NCI-H1930 (cell line): ENCODE measurements around the gene SCGB2B2.
"Not testable (repeated sequence)": the region's sequence is repeated elsewhere in the genome, so short reads cannot be mapped to it uniquely, and the experiment has no call there.

ENCODE experiments used
- DNase-seq, 2 experiments: peaks; one replicate each; lab custom pipeline; 2025; lab: John Stamatoyannopoulos, UW

SCGB2B2 gene

DNA sequence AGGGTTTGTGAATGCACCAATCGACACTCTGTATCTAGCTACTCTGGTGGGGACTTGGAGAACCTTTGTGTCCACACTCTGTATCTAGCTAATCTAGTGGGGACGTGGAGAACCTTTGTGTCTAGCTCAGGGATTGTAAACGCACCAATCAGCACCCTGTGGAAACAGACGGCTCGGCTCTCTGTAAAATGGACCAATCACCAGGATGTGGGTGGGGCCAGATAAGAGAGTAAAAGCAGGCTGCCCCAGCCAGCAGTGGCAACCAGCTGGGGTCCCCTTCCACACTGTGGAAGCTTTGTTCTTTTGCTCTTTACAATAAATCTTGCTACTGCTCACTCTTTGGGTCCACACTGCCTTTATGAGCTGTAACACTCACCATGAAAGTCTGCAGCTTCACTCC is 8.3 kb downstream of the SCGB2B2 start:
- peak; percentile 19 to 55 for DNase-seq

DNA sequence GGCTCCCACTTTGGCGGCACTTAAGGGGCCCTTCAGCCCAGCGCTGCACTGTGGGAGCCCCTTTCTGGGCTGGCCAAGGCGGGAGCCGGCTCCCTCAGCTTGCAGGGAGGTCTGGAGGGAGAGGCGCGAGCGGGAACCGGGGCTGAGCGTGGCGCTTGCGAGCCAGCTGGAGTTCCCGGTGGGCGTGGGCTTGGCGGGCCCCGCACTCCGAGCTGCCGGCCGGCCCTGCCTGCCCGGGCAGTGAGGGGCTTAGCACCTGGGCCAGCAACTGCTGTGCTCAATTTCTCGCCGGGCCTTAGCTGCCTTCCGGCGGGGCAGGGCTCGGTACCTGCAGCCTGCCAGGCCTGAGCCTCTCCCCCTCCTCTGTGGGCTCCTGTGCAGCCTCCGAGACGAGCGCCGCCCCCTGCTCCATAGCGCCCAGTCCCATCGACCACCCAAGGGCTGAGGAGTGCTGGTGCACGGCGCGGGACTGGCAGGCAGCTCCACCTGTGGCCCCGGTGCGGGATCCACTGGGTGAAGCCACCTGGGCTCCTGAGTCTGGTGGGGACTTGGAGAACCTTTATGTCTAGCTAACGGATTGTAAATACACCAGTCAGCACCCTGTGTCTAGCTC is 8.8 kb downstream of the SCGB2B2 start:
- not testable (repeated sequence) for DNase-seq

DNA sequence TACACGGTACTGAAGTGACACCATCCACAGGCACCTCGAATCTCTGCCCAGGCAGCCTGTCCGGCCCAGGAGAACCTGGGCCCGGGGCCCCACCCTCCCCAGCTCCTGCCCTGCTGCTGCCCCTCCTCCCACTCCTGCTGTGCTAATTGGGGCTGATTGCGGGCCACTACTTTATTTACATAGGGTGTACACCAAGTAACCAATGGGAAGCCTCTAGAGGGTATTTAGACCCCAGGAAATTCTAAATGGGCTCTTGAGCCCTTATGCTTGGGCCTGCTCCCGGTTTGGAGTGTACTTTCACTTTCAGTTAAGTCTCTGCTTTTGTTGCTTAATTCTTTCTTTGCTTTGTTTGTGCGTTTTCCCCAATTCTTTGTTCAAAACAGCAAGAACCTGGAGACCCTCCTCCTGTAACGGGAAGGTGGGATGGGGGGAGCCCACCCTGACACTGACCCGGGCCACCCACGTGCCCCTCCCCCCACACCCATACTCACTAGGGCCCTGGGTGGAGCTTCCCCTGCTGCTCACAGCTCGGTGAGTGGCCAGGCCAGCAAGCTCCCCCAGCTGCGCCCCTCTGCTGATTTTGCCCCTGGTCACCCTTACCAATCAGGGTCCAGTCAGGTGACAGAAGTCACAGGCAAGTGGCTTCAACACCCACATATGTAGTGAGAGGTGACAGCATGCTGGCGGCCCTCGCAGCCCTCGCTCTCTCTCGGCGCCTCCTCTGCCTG is 9.4 kb downstream of the SCGB2B2 start:
- DNase-seq: no peak

DNA sequence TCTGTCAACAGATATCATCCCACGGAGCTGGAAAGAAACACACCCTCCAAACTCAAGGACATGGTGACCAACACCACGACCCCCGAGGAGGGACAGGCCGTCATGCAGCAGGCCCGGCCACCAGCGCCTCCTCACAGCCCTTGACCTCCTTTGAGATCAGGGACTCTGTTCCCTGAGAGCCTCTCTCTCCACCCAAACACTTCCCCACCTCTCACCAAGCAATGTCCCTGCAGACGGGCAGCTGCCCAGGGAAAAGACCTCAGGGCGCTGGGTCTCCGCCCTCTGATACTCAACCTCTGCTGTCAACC is 10.0 kb downstream of the SCGB2B2 start:
- DNase-seq: no peak

DNA sequence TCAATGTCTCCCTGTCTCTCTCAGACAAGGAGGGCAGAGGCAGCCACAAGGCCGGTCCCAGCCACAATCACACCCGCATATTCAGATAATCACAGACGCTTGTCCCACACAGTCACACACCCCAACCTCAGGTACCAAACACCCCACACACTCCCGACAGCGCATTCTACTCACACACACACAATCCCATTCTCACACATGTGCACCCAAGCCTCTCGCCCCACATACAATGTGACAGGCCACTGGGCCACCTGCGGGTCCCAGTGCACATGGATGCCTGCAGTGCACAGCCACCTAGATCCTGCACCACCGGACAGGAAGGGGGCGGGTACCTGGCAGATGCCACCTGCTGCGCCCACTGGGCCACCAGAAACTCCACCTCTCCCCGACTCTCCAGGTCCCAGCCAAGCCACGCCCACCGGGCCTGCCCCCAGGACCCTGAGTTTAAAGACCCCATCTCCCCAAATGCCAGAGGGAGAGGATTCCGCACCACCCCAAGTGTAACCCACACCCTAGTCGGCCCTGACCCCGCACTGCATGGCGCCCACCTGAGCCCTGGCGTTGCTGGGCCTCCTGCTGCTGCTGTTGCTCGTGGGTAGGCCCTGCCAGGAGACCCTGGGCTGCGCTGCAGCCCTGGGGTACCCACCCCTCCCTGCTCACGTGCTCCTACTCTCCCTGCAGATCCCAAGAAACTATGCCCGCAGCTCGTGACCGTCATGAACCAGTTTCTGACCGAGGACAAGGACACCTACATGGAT is 10.6 kb downstream of the SCGB2B2 start:
- DNase-seq: no peak

DNA sequence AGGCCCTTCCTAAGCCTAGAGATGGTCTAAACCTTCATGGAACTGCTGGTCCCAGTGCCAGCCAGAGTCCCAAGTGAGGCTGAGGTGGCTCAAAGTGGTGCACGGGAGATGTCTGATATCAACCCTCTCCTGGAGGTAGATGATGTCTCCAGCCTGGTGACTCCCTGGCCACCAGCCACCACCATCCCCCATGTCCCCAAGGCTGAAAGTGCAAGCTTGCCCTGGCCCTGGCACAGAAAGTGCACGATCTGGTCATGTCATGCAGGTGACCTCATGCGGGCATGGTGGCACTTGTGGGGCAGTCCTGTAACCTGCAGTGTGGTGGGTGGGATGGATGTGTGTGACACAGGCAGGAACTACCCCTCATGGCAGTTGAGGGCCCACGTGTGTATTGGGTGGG is 11.7 kb downstream of the SCGB2B2 start:
- DNase-seq: not testable (repeated sequence)

DNA sequence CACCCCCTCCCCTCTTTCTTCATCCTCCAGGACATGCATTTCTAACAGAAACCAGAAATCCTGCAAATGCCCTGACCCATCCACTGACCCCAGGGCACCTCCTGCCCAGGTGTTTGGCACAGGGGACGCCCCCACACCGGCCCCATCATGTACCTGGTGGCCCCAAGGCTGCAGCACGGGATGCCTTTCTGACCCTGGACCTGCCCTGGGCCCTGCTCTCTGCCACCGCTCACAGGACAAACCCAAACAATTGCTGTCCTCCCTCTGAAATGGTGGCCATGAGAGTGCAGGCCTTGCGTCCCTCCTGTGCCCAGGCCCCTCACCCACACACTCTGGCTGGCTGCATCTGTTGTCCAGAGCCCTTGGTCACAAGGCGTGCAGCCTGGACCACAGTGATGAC is 12.1 kb downstream of the SCGB2B2 start:
- no peak for DNase-seq

DNA sequence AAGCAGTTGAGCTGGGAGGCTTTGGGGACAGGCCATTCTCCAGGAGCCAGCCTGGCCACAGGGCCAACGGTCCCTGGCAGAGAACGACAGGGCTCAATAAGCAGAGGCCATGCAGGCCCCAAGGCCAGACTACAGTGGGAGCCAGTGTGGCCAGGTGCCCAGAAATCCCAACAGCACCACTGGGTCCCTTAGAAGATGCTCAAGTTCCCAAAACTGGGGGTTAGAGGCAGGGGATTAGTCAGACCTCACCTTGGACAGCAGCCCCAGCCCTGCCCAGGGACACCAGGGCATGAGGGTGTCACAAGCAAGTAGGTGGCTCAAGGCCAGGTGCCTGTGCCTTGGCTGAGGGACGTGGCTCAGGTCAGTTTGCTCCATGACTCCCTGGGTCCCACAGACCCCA is 12.8 kb downstream of the SCGB2B2 start:
- DNase-seq: no peak

DNA sequence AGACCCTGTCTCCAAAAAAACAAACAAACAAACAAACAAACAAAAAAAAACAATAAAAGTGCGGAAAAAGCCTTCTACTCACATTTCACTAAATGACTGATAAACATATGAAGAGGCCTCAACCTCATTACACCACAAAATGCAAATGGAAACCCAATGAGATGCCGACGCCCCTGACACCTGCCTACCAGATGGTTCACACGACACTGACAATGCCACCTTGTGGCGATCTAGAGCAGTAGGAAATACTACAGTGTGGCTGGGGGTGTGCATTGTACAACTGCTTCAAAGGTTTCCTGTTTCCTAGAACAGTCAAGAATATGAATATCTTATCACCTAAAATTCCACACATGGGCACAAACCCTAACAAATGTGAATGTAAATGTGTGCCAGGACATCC is 14.0 kb downstream of the SCGB2B2 start:
- peak; percentile 36 to 43 for DNase-seq

DNA sequence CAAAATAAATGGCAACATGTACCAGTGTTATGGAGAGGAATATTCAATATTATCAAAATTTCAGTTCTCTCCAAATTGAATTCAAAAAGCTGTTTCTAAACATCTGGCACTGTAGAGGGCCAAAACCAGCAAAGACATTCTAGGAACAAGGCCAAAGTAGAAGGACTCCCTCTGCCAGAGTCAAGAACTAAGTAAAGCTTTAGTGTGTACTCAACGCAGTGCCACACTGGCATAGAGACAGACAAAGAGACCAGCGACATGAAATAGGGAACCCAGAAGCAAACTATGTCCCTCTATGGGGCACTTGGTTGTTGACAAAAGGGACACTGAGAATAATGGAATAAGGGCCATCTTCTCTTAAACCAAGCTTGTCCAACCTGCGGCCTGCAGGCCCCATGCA is 15.6 kb downstream of the SCGB2B2 start:
- DNase-seq: no peak

DNA sequence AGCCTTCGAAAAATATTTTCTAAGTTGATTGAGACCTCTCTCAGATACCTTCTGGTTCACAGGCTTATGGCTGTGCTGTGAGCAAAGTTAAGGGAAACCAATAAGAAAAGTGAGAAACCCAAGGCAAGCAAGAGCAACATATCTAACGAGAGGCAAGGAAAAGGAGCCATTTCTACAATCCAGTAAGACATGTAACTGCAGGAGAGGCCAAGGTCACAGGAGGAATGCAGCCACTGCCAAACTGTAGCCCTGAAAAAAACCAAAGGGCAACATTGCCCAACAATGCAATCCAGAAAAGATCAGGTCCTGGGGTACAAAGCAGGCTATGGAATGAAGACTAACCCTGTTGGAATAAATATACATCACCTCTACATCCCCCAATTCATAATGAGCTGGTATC is 21.3 kb downstream of the SCGB2B2 start:
- no peak for DNase-seq

DNA sequence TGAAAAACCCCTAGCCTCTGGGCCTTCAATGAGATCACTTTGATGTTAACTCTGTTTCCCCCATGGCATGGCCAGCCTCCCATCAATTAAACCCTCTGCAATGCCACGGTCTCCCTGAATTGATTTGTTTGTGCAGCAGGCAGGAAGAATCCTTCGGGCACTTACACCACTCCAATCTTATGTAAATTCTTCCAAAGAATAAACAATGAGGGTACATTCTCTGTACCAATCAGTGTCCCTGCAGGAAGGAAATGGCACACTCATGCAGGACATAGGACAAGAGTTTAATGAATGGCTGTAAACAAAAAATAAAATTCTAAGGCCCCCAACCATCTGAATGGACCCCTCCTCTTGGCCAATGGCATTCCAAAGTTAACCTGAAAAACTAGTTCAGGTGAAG is 22.2 kb downstream of the SCGB2B2 start:
- DNase-seq: no peak

DNA sequence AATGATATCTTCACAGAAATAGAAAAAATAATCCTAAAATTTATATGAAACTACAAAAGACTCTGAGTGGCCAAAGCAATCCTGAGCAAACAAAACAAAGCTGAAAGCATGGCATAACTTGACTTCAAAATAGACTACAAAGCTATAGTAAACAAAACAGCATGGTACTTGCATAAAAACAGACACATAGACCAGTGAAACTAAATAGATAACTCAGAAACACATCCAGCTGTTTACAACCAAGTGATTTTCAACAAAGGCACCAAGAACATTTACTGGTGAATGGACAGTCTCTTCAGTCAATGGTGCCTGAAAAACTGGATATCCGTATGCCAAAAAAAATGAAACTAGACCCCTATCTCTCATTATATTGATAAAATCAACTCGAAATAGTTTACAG is 25.2 kb downstream of the SCGB2B2 start:
- DNase-seq: no peak

DNA sequence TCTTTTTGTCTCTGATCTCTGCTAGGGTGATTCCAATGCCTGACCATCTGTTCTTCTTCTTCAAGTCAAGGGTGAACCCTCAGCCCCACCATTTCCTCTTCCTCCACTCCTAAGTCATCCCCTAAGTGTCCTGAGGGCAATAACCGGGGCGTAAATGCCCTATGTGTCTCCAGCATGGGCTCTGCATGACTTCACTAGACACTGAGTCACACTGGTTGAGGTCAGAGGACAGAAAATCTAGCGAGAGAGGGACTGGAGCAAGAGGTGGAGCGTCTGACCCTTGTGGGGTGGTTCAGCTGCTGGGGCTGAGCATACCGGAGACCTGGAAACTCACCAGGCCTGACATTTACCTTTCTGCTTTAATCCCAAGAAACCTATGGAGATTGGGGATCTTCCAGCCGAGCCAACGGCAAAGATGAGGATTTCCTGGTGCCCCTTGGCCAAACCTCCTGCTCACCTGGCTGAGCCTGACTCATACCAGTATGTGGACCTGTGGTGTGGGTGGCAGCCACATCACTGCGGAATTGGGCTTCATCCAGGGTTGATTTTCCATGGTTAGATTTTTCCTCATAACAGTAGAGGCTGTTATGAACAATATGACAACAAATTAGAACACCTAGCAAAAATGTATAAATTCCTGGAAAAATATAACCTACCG is 26.9 kb downstream of the SCGB2B2 start:
- DNase-seq: no peak

DNA sequence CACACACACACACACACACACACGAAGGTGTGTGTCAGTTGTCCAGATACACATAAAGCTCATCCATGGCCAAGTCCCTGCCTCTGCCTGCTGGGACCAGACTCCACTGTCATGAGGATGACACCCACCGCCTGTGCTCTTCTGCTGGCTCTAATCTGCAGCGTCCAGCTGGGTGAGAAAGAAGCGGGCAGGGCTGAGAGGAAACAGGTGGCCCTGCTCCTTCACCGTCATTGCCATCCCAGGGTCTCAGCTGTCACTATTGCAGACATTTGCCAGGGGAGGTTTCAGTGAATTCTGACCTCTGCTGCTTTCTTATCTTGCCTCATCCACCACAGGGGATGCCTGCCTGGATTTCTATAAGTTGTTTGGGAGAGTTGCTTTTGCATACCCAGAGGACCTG is 31.4 kb downstream of the SCGB2B2 start:
- no peak for DNase-seq

DNA sequence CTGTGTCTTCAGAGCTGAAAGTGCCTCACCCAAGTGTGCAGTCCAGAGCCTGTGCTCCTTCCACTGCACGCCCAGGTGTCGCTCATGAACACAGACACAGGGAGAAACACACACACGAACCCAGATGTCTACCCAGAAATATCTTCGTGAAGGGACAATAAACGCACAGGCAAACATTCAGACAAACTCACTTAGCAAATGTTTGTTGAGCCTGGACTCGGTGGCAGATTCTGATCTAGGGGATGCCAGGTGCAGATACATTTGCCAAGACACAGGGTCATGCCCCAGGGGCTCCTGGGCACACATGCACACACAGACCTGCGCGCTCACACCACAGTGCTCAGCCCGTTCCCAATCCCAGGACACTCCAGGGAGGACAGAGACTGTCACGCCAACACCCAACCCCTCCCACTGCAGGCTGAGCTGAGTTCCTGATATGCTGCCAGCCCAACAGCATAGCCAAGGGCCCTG is 31.9 kb downstream of the SCGB2B2 start:
- DNase-seq: no peak

DNA sequence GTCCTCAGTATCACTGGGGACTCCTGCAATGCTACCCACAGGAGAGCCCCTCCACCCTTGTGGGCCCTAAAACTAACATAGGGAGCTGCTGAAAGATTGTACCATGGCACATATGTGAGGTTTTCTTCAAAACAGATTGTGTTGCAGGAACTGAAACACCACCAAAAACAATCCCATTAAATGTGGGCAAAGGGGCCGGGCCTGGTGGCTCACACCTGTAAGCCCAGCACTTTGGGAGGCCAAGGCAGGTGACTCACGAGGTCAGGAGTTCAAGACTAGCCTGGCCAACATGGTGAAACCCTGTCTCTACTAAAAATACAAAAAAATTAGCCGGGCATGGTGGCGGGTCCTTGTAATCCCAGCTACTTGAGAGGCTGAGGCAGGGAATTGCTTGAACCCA is 34.7 kb downstream of the SCGB2B2 start:
- no peak for DNase-seq

DNA sequence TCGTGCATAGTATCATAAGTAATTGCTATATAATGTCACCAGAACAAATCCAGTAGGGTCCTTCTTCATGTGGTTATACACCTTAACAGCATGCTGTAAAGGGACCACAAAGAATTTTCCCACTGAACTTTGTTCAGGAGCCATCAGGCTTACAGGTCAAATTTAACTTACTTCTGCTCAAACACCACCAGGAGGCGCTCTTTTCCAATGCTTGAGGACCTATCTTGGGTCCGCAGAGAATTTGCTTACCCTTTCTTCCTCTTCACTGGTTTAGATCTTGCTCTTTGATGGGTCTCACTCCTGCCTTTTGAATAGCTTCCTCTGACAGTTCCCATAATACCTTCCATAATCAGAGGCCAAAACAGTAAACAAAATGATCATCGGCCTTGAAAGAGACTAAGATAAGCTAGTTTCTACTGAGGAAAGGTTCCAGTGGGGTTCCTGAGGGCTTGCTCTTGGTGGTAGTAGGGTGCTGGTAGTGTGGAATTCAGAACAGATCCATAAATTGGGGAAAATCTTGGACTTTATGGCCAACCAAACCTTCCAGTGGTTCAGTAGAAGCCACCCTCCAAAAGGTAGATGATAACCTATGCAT is 37.4 kb downstream of the SCGB2B2 start:
- DNase-seq: peak; percentile 36 to 81

DNA sequence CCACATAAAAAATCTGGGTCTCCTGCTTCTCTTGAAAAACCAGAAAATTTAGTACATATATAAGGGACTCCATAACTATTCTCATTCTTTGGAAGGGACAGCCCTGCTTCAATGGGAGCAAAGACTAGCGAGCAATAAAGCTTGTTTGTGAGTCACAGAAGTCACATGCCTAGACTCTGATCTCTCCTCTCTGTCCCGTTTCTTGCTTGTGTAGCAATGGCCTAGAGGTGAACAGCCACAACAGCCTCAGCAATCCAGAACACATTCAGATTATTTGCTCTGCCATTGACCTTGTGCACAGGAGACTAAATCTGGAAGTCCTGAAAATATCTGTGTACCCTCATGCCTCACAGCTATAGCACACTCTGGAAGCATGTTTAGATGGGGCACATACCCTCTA is 43.2 kb downstream of the SCGB2B2 start:
- DNase-seq: no peak
